GM12878 (cell line): ENCODE measurements around the gene MYL11. TPM values are rescaled to one million over a fixed set of nuclear protein-coding genes. Genes with fewer than 3 reads are reported as not detected.

Experiments
- ATAC-seq: fragments of 200-7000 bp; cut with Tn5 transposase; 3 replicates; pipeline ENCODE4 v1.9.1; 2020; ENCODE audit warnings: mild to moderate bottlenecking, moderate library complexity
- BruUV-seq: library from RNA; stranded (reverse); fragments of 400-500 nt; replicated peaks from 2 replicates; lab custom pipeline; 2021; lab: Mats Ljungman, UMichigan
- CTCF ChIA-PET: fragments of 300-600 bp; sonication (Branson Sonifier 250); formaldehyde crosslinking; extraction: SDS; loops from one replicate; lab custom pipeline; 2021; ENCODE audit warnings: inconsistent platforms; lab: Yijun Ruan, JAX
- POLR2A ChIA-PET: fragments of 350-600 bp; formaldehyde crosslinking; extraction: SDS; loops from one replicate; lab custom pipeline; 2021; ENCODE audit warnings: inconsistent platforms; lab: Charles Lee
- RAD21 ChIA-PET: fragments of 300-600 bp; sonication (Branson Sonifier 250); formaldehyde crosslinking; loops from one replicate; lab custom pipeline; 2023; ENCODE audit warnings: antibody characterized with exemption; ENCODE audit not compliant: unreplicated experiment; lab: Charles Lee
- SMC1A ChIA-PET: fragments of 300-600 bp; sonication (Branson Sonifier 250); formaldehyde crosslinking; loops from one replicate; lab custom pipeline; 2023; ENCODE audit not compliant: unreplicated experiment, uncharacterized antibody; lab: Charles Lee
- DNase-seq: peaks from one replicate; pipeline ENCODE4 v3.0.0-alpha.2; 2011; ENCODE audit warnings: low read depth, low spot score
- FAIRE-seq: peaks from 3 replicates; lab custom pipeline; 2011; peaks lifted over from hg19 to GRCh38; lab: Jason Lieb, UNC
- H2AFZ ChIP-seq: 2 replicates; pipeline ENCODE4 v1.6.0; 2011; ENCODE audit warnings: low read depth, low read length, control low read depth; ENCODE audit not compliant: control insufficient read depth
- H3K27ac ChIP-seq: 2 replicates; pipeline ENCODE4 v1.5.1; 2011; ENCODE audit warnings: control low read depth; ENCODE audit not compliant: control insufficient read depth, insufficient read depth
- H3K27me3 ChIP-seq, 2 experiments: replicated peaks in 1 of 2; 2 replicates each; pipeline versions ENCODE4 v1.6.0 to v1.6.1; 2011; ENCODE audit warnings: low read length in 1 of 2; ENCODE audit not compliant: control insufficient read depth in 2 of 2, insufficient read depth in 2 of 2
- H3K36me3 ChIP-seq, 2 experiments: 2 replicates each; pipeline ENCODE4 v1.5.1; 2011; ENCODE audit warnings: low read length in 1 of 2; ENCODE audit not compliant: control insufficient read depth in 2 of 2, insufficient read depth in 2 of 2
- H3K4me1 ChIP-seq: 2 replicates; pipeline ENCODE4 v1.6.1; 2011; ENCODE audit warnings: mild to moderate bottlenecking, low read length, moderate library complexity, mixed read lengths; ENCODE audit not compliant: control insufficient read depth, insufficient read depth
- H3K4me2 ChIP-seq: 2 replicates; pipeline ENCODE4 v1.6.0; 2011; ENCODE audit warnings: control low read depth; ENCODE audit not compliant: control insufficient read depth, insufficient read depth
- H3K4me3 ChIP-seq: fragments of 200-600 bp; sonication (generic); 2 replicates; pipeline ENCODE4 v1.5.1; 2016
- H3K79me2 ChIP-seq: 2 replicates; pipeline ENCODE4 v1.6.0; 2011; ENCODE audit warnings: low read length; ENCODE audit not compliant: control insufficient read depth, insufficient read depth
- H3K9ac ChIP-seq: 2 replicates; pipeline ENCODE4 v1.8.0; 2011; ENCODE audit warnings: low read length, control low read depth, mixed read lengths; ENCODE audit not compliant: control insufficient read depth, insufficient read depth
- H3K9me3 ChIP-seq: replicated peaks from 3 replicates; pipeline ENCODE4 v1.5.1; 2011; ENCODE audit warnings: mild to moderate bottlenecking, low read length; ENCODE audit not compliant: control insufficient read depth, insufficient read depth
- H4K20me1 ChIP-seq: 2 replicates; pipeline ENCODE4 v1.6.0; 2011; ENCODE audit not compliant: control insufficient read depth, insufficient read depth
- CHD2 ChIP-seq: IDR thresholded peaks from 2 replicates; pipeline ENCODE4 v1.6.1; 2011; ENCODE audit warnings: low read depth, low read length, improper control_type of control experiment, borderline replicate concordance
- MTA2 ChIP-seq: fragments of 450-650 bp; IDR thresholded peaks from 2 replicates; pipeline ENCODE4 v1.6.1; 2016; ENCODE audit warnings: low read depth, mild to moderate bottlenecking, moderate library complexity
- MYB ChIP-seq: fragments of 150-350 bp; IDR thresholded peaks from 2 replicates; pipeline ENCODE4 v1.6.1; 2014; ENCODE audit warnings: mild to moderate bottlenecking, low read depth, low read length, borderline replicate concordance
- NFIC ChIP-seq: IDR thresholded peaks from 2 replicates; pipeline ENCODE4 v1.6.1; 2012; ENCODE audit warnings: low read depth, mild to moderate bottlenecking, inconsistent platforms, low read length, moderate library complexity
- NR2F1 ChIP-seq: fragments of 450-650 bp; conservative IDR thresholded peaks from 2 replicates; pipeline ENCODE4 v1.6.1; 2017; ENCODE audit warnings: mild to moderate bottlenecking
- PRDM15 ChIP-seq: fragments of 450-650 bp; formaldehyde crosslinking; IDR thresholded peaks from 2 replicates; pipeline ENCODE4 v1.4.0; 2020; ENCODE audit warnings: mild to moderate bottlenecking, moderate library complexity
- SPI1 ChIP-seq: IDR thresholded peaks from 2 replicates; pipeline ENCODE4 v1.6.1; 2011; ENCODE audit warnings: low read depth, mild to moderate bottlenecking, low read length, moderate library complexity, borderline replicate concordance; ENCODE audit not compliant: insufficient read depth
- ZNF687 ChIP-seq: fragments of 450-650 bp; IDR thresholded peaks from 2 replicates; pipeline ENCODE4 v1.6.1; 2017; ENCODE audit warnings: mild to moderate bottlenecking, moderate library complexity
- WGBS: methylation state at CpG from one replicate; pipeline ENCODE4 v1.1.6; 2016; ENCODE audit warnings: low lambda C conversion rate; ENCODE audit not compliant: insufficient replicate concordance, insufficient coverage; ENCODE audit errors: missing lambda C conversion rate; 5-methylcytosine and 5-hydroxymethylcytosine counted together
- in situ Hi-C: fragments of 300-500 bp; cut with MboI; formaldehyde crosslinking; loops from 9 replicates; pipeline ENCODE4 v1.14.3; 2018; ENCODE audit warnings: mixed read lengths
- intact Hi-C: fragments of 100-400 bp; cut with micrococcal nuclease; formaldehyde crosslinking; loops from one replicate; pipeline ENCODE4 v1.14.2; 2022; ENCODE audit not compliant: unreplicated experiment
- polyA plus RNA-seq, 11 experiments: library from polyadenylated mRNA; depleted of rRNA in 4 of 11; unstranded in 6 of 11; stranded (reverse) in 5 of 11; fragments of >200 nt; fragmentation: Nextera tagmentation in 4 of 11; fragmentation: Illumina TruSeq in 1 of 11; extraction: Ambion mirVana in 4 of 11; extraction: Trizol in 1 of 11; gene quantifications; 1 replicate in 1 of 11; 2 replicates in 10 of 11; pipeline versions ENCODE4 v1.2.1 to v1.2.3, GENCODE V29; 2011 to 2016; ENCODE audit warnings: inconsistent platforms in 2 of 11, missing spikeins in 2 of 11, low read depth in 1 of 11
- total RNA-seq, 4 experiments: library from RNA; depleted of rRNA in 3 of 4; stranded (reverse); fragments of >200 nt in 3 of 4; fragmentation: Illumina TruSeq in 1 of 4; extraction: Trizol in 1 of 4; gene quantifications; 2 replicates each; pipeline versions ENCODE4 v1.2.1 to v1.2.3, GENCODE V29; 2013 to 2021
- TF ChIP-seq, protein P1 (sequence below): fragments of 450-650 bp; IDR thresholded peaks from 2 replicates; pipeline ENCODE4 v1.6.1; 2017; ENCODE audit warnings: low read depth, mild to moderate bottlenecking, moderate library complexity

MYL11 gene
- total and polyA plus RNA-seq, 10 of the 15 experiments (the other 5 are each of a cell fraction or from before 2014, with no cell fraction given) = 0.19 to 1.2 (median 0.61) TPM; not detected in 5

GRCh38 chr16:30381291-30382041 lies 6.9 kb downstream of the MYL11 start:
- CTCF ChIA-PET = interaction anchor here (1.6 to 2.8 kb wide), 4 partner anchors 10 to 217 kb away, joined by 6 to 23 read pairs (median 8); partner anchors contain the start of genes ZNF48 and ZNF771
- Histone ChIP-seq H4K20me1 (no peaks in the 10 kb centered on the region), H3K9me3 (no peaks in the 10 kb centered on the region), H3K9ac (peak overlapping the region; percentile 76), H3K4me1 (peaks cover 28% of the 10 kb centered on the region), H3K27me3 (no peaks in the 10 kb centered on the region), H3K4me2 (peak overlapping the region; percentile 94), H3K79me2 (peaks cover 27% of the 10 kb centered on the region), H2AFZ (no peak overlapping the region), H3K36me3 (peaks cover 0 to 4% of the 10 kb centered on the region in 2 experiments; a peak in 2 of 4 replicates), H3K27ac (peak overlapping the region; percentile 91), H3K4me3 (peak overlapping the region; percentile 97)
- in situ Hi-C loops = no loop called here
- WGBS = 57% methylated on average over 12 of the region's 13 CpGs
- intact Hi-C loops = no loop called here
- FAIRE-seq = no peak
- ATAC-seq = no peak
- no peak for DNase-seq
- BruUV-seq = no TSS peak
- RAD21 ChIA-PET = interaction anchor here (1.3 to 3.2 kb wide), 3 partner anchors 11 to 27 kb away, joined by 3 to 25 read pairs (median 4); partner anchors contain the start of genes TBC1D10B and ZNF771
- POLR2A ChIA-PET = interaction anchor here (1.4 to 4.3 kb wide), 5 partner anchors 10 to 316 kb away, joined by 3 to 37 read pairs (median 4); partner anchors contain the start of genes ALDOA, TBC1D10B and ZNF48
- SMC1A ChIA-PET = interaction anchor here (1.1 to 3.3 kb wide), 3 partner anchors 10 to 35 kb away, joined by 3 to 12 read pairs (median 9); no protein-coding TSS in a partner anchor
- TF ChIP-seq NFIC (no peak), PRDM15 (CRISPR knock-in tag) (no peak), MYB (no peak), ZNF687 (peak; percentile 83), NR2F1 (peak; percentile 91), MTA2 (peak; percentile 30; the same call in 1 of the 2 replicates), SPI1 (peak; percentile 24; the same call in 1 of the 2 replicates), CHD2 (no peak)
- TF ChIP-seq, protein P1, sequence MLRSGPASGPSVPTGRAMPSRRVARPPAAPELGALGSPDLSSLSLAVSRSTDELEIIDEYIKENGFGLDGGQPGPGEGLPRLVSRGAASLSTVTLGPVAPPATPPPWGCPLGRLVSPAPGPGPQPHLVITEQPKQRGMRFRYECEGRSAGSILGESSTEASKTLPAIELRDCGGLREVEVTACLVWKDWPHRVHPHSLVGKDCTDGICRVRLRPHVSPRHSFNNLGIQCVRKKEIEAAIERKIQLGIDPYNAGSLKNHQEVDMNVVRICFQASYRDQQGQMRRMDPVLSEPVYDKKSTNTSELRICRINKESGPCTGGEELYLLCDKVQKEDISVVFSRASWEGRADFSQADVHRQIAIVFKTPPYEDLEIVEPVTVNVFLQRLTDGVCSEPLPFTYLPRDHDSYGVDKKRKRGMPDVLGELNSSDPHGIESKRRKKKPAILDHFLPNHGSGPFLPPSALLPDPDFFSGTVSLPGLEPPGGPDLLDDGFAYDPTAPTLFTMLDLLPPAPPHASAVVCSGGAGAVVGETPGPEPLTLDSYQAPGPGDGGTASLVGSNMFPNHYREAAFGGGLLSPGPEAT = no peak
